Adrenal gland (tissue), 12 donors: Measurements from ENCODE around the gene SCO2. TPM values are rescaled to one million over a fixed set of nuclear protein-coding genes. Genes with fewer than 3 reads are reported as not detected.

Experiments
- DNase-seq, 7 donors: peaks; one replicate each; pipeline ENCODE4 v3.0.0-alpha.2; 2019 to 2020
- H3K27ac ChIP-seq, 5 donors: fragments of 200-600 bp; sonication (generic) in 4 of 5; 1 replicate in 3 of 5; 2 replicates in 2 of 5; pipeline versions ENCODE4 v1.5.1 to v1.8.0; 2016 to 2020; ENCODE audit warnings: mild to moderate bottlenecking in 1 of 5
- H3K27me3 ChIP-seq: fragments of 200-600 bp; 2 replicates; pipeline ENCODE4 v1.8.0; 2021
- H3K36me3 ChIP-seq, 2 donors: fragments of 200-600 bp; replicated peaks in 1 of 2; 1 replicate in 1 of 2; 2 replicates in 1 of 2; pipeline versions ENCODE4 v1.5.1 to v1.8.0; 2018 to 2022
- H3K4me1 ChIP-seq, 2 donors: fragments of 200-600 bp; replicated peaks in 1 of 2; 1 replicate in 1 of 2; 2 replicates in 1 of 2; pipeline versions ENCODE4 v1.5.1 to v1.8.0; 2018 to 2021
- H3K4me3 ChIP-seq, 4 donors: fragments of 200-600 bp; sonication (generic) in 3 of 4; one replicate each; pipeline ENCODE4 v1.5.1; 2016 to 2018
- H3K9me3 ChIP-seq, 3 donors: fragments of 200-600 bp; sonication (generic) in 1 of 3; replicated peaks in 1 of 3; 1 replicate in 2 of 3; 2 replicates in 1 of 3; pipeline versions ENCODE4 v1.5.1 to v1.8.0; 2016 to 2021
- CTCF ChIP-seq, 6 experiments: fragments of 450-650 bp in 4 of 6; fragments of 200-600 bp in 2 of 6; sonication (generic) in 1 of 6; IDR thresholded peaks; 1 replicate in 5 of 6; 2 replicates in 1 of 6; pipeline versions ENCODE4 v1.5.1 to v1.8.0; 2016 to 2021; ENCODE audit warnings: antibody characterized with exemption in 6 of 6, mild to moderate bottlenecking in 2 of 6, moderate library complexity in 1 of 6
- POLR2A ChIP-seq, 2 donors: fragments of 450-650 bp; IDR thresholded peaks; one replicate each; pipeline ENCODE4 v1.6.1; 2017; ENCODE audit warnings: antibody characterized with exemption in 2 of 2, mild to moderate bottlenecking in 2 of 2, moderate library complexity in 1 of 2
- WGBS, 4 donors: extraction: QIAGEN DNeasy Blood & Tissue Kit in 2 of 4; methylation state at CpG; one replicate each; pipeline versions ENCODE4 v1.1.5 to v1.1.7; 2013 to 2017; 5-methylcytosine and 5-hydroxymethylcytosine counted together
- intact Hi-C, 2 donors: fragments of 100-400 bp; cut with DNase I; formaldehyde crosslinking; loops; one replicate each; pipeline versions ENCODE4 v1.14.1 to v1.15.0; 2022 to 2023
- polyA plus RNA-seq, 3 donors: library from polyadenylated mRNA; stranded (reverse); fragments of 200-250 nt in 2 of 3; fragments of 350-450 nt in 1 of 3; fragmentation: Illumina TruSeq in 1 of 3; extraction: RNeasy Lipid Tissue Mini Kit (QIAGEN cat#74804) in 1 of 3; gene quantifications; one replicate each; pipeline ENCODE4 v1.2.3, GENCODE V29; 2013 to 2014
- total RNA-seq, 9 donors: library from RNA; depleted of rRNA in 4 of 9; stranded (reverse); fragments of >200 nt in 4 of 9; fragments of 120-200 nt in 1 of 9; fragmentation: NEBNext Ultra II Directional in 1 of 9; extraction: Animal tissue kit (Norgen Biotek cat#: 25700) in 1 of 9; gene quantifications; one replicate each; pipeline versions ENCODE4 v1.1.0 to v1.2.4, GENCODE V29; 2013 to 2023
- donor health status: healthy with polysubstance abuse.
- donor health status: Bipolar disorder and iron deficiency.
- donor health status: DM: yes; HTN: yes; CAD: no.
- donor health status: DM: no; HTN: no; CAD: no.
- donor health status: DM: no; HTN: no; CAD: no.
- donor health status: DM: yes; HTN: yes; CAD: no.

The SCO2 gene
- total and polyA plus RNA-seq, 12 donors, result 0.78 to 7.8 (median 1.7) TPM; not detected in 3

- H3K36me3 ChIP-seq, result peaks cover 0 to 11% of the 10 kb centered on the region in 2 donors
- no peaks in the 10 kb centered on the region for H3K27me3 ChIP-seq
- no peak for TF ChIP-seq POLR2A (IDR thresholded peaks at IDR 0.05)
- no peak for TF ChIP-seq CTCF (IDR thresholded peaks at IDR 0.05)
- H3K4me1 ChIP-seq, result no peaks in the 10 kb centered on the region
- H3K27ac ChIP-seq, result no peak overlapping the region
- no peaks in the 10 kb centered on the region for H3K9me3 ChIP-seq
- WGBS, 4 donors, result 83 to 100% (median 84%) methylated on average over 4 to 8 of the region's 8 CpGs
- H3K4me3 ChIP-seq, result no peak overlapping the region
- DNase-seq, result peak in 3 of 7 donors; percentile 15 to 23 (median 15)
- intact Hi-C loops, result no loop called here
These were observed 43.7 kb upstream of the SCO2 start for GRCh38 chr22:50569041-50569459.

DNA sequence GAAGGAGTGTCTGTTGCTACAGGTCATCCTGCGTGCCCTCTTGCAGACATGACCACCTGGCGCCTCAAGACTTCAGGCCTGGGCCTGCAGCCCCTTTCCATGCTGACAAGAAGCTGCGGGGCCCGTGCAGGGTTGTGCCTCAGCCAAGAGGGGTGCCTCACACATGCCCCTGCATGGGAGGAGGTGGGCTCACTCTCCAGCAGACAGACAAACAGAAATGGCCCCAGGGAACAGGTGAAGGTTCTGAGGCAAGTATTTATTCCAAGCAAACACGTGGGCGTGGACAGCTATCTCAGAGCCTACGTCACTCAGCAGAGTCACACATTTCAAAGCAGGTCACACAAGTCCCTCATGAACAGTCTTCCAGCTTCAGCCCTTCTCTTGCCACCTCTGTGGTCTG is 43.2 kb upstream of the SCO2 start:
- H3K9me3 ChIP-seq, result no peaks in the 10 kb centered on the region
- intact Hi-C loops, result no loop called here
- H3K27me3 ChIP-seq, result no peaks in the 10 kb centered on the region
- DNase-seq, result peak in 1 of 7 donors; percentile 7
- WGBS, 4 donors, result 91 to 96% (median 92%) methylated on average over 6 to 7 of the region's 7 CpGs
- peaks cover 0 to 11% of the 10 kb centered on the region in 2 donors for H3K36me3 ChIP-seq
- H3K4me1 ChIP-seq, result peaks cover 0 to 3% of the 10 kb centered on the region in 2 donors
- no peak overlapping the region for H3K27ac ChIP-seq
- TF ChIP-seq CTCF (IDR thresholded peaks at IDR 0.05) (no peak), POLR2A (IDR thresholded peaks at IDR 0.05) (no peak)
- no peak overlapping the region for H3K4me3 ChIP-seq

GRCh38 chr22:50567721-50568252 is 42.4 kb upstream of the SCO2 start:
- Histone ChIP-seq H3K4me3 (no peak overlapping the region), H3K27ac (no peak overlapping the region), H3K4me1 (peaks cover 6 to 8% of the 10 kb centered on the region in 2 donors), H3K9me3 (no peaks in the 10 kb centered on the region), H3K27me3 (no peaks in the 10 kb centered on the region), H3K36me3 (peaks cover 0 to 11% of the 10 kb centered on the region in 2 donors)
- peak in 1 of 7 donors; percentile 10 for DNase-seq
- intact Hi-C loops, result no loop called here
- WGBS, 4 donors, result 86 to 94% (median 91%) methylated on average over 7 of the region's 7 CpGs
- TF ChIP-seq POLR2A (IDR thresholded peaks at IDR 0.05) (no peak), CTCF (IDR thresholded peaks at IDR 0.05) (no peak)

DNA sequence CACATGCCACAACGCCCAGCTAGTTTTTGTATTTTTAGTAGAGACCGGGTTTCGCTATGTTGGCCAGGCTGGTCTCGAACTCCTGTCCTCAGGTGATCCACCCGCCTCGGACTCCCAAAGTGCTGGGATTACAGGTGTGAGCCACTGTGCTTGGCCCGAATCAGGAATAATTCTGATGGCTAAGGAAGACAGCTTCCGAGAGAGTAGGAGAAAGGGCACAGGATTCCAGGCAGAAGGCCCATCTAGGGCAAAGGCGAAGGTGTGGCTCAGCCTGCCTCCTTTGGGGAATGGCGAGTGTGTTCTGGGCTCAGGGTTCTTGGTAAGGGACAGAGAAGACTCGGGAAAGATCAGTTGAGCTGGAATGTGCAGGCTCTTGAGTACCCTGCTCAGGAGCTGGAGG is 38.9 kb upstream of the SCO2 start:
- H3K4me3 ChIP-seq, result no peak overlapping the region
- no peak for DNase-seq
- H3K27me3 ChIP-seq, result no peaks in the 10 kb centered on the region
- TF ChIP-seq CTCF (IDR thresholded peaks at IDR 0.05) (no peak), POLR2A (IDR thresholded peaks at IDR 0.05) (no peak)
- H3K36me3 ChIP-seq, result no peaks in the 10 kb centered on the region
- WGBS, 4 donors, result 84 to 95% (median 89%) methylated on average over 11 of the region's 11 CpGs
- no peak overlapping the region for H3K27ac ChIP-seq
- H3K4me1 ChIP-seq, result peaks cover 6 to 8% of the 10 kb centered on the region in 2 donors
- no peaks in the 10 kb centered on the region for H3K9me3 ChIP-seq
- intact Hi-C loops, result no loop called here
